ENCODE measurements around the gene MC3R. TPM values are rescaled to one million over a fixed set of nuclear protein-coding genes. Genes with fewer than 3 reads are reported as not detected.

Gene MC3R
- not detected for polyA plus RNA-seq
- long read RNA-seq, donor 1: 0 reads
- long read RNA-seq, donor 2: 0 reads
- long read RNA-seq, donor 3: 0 reads
- long read RNA-seq, donor 4: 0 reads
- long read RNA-seq, donor 5: 0 reads
- long read RNA-seq, donor 6: 0 reads
- long read RNA-seq, donor 7: 0 reads
- long read RNA-seq, donor 8: 0 reads
- long read RNA-seq, donor 9: 0 reads
- long read RNA-seq, donor 10: 0 reads

- FAIRE-seq (no peak), DNase-seq (peak; percentile 23 to 49)
- no peaks in the 10 kb centered on the region for H3K36me3 ChIP-seq (ENCODE audit: control insufficient read depth in 3 of 3, insufficient read depth in 2 of 3, low read depth in 1 of 3, low read length in 3 of 3)
- peaks cover 0 to 3% (median 0%) of the 10 kb centered on the region in 3 donors for H3K27me3 ChIP-seq (ENCODE audit: control insufficient read depth in 3 of 3, insufficient read depth in 3 of 3, low read length in 3 of 3)
- H3K4me1 ChIP-seq (ENCODE audit: control insufficient read depth in 3 of 3, insufficient read depth in 2 of 3, low read depth in 1 of 3, low read length in 2 of 3): no peaks in the 10 kb centered on the region
- no peak within 1 kb of the TSS for H3K27ac ChIP-seq (ENCODE audit: low read depth in 1 of 3, low read length in 2 of 3)
- H3K9me3 ChIP-seq (ENCODE audit: control insufficient read depth in 2 of 2, insufficient read depth in 1 of 2, low read depth in 1 of 2, low read length in 1 of 2): no peaks in the 10 kb centered on the region
- H3K4me3 ChIP-seq (ENCODE audit: low read depth in 1 of 3, low read length in 3 of 3): no peak within 1 kb of the TSS
- WGBS, 3 donors: 21 to 26% (median 24%) methylated on average over 9 of the region's 9 CpGs
Measured at GRCh38 chr20:56247954-56248782, at the start of gene MC3R. Gene MC3R, plus strand, starts transcription at chr20:56248732. Its CDS starts 112 bp downstream, at chr20:56248844.

GRCh38 chr20:56200456-56200855 is 48.1 kb upstream of the MC3R start:
- no peak for FAIRE-seq
- Histone ChIP-seq H3K4me1 (ENCODE audit: control insufficient read depth in 3 of 3, insufficient read depth in 2 of 3, low read depth in 1 of 3, low read length in 2 of 3) (no peaks in the 10 kb centered on the region), H3K27me3 (ENCODE audit: control insufficient read depth in 3 of 3, insufficient read depth in 3 of 3, low read length in 3 of 3) (no peaks in the 10 kb centered on the region), H3K36me3 (ENCODE audit: control insufficient read depth in 3 of 3, insufficient read depth in 2 of 3, low read depth in 1 of 3, low read length in 3 of 3) (no peaks in the 10 kb centered on the region), H3K27ac (ENCODE audit: low read depth in 1 of 3, low read length in 2 of 3) (no peak overlapping the region), H3K9me3 (ENCODE audit: control insufficient read depth in 2 of 2, insufficient read depth in 1 of 2, low read depth in 1 of 2, low read length in 1 of 2) (peaks cover 3 to 12% of the 10 kb centered on the region in 2 donors), H3K4me3 (ENCODE audit: low read depth in 1 of 3, low read length in 3 of 3) (no peak overlapping the region)
- DNase-seq: no peak
- 72 to 83% (median 79%) methylated on average over 3 of the region's 3 CpGs for WGBS, 3 donors

- H3K9me3 ChIP-seq (ENCODE audit: control insufficient read depth in 2 of 2, insufficient read depth in 1 of 2, low read depth in 1 of 2, low read length in 1 of 2): peaks cover 3 to 12% of the 10 kb centered on the region in 2 donors
- H3K4me3 ChIP-seq (ENCODE audit: low read depth in 1 of 3, low read length in 3 of 3): no peak overlapping the region
- no peaks in the 10 kb centered on the region for H3K4me1 ChIP-seq (ENCODE audit: control insufficient read depth in 3 of 3, insufficient read depth in 2 of 3, low read depth in 1 of 3, low read length in 2 of 3)
- H3K27me3 ChIP-seq (ENCODE audit: control insufficient read depth in 3 of 3, insufficient read depth in 3 of 3, low read length in 3 of 3): no peaks in the 10 kb centered on the region
- H3K27ac ChIP-seq (ENCODE audit: low read depth in 1 of 3, low read length in 2 of 3): no peak overlapping the region
- FAIRE-seq (no peak), DNase-seq (peak in 1 of 2 donors; percentile 15)
- H3K36me3 ChIP-seq (ENCODE audit: control insufficient read depth in 3 of 3, insufficient read depth in 2 of 3, low read depth in 1 of 3, low read length in 3 of 3): no peaks in the 10 kb centered on the region
- 48 to 51% (median 48%) methylated on average over 6 of the region's 6 CpGs for WGBS, 3 donors
Measured at GRCh38 chr20:56202493-56203077, 45.9 kb upstream of the MC3R start.

- Histone ChIP-seq H3K4me1 (ENCODE audit: control insufficient read depth in 3 of 3, insufficient read depth in 2 of 3, low read depth in 1 of 3, low read length in 2 of 3) (no peaks in the 10 kb centered on the region), H3K27ac (ENCODE audit: low read depth in 1 of 3, low read length in 2 of 3) (no peak overlapping the region), H3K27me3 (ENCODE audit: control insufficient read depth in 3 of 3, insufficient read depth in 3 of 3, low read length in 3 of 3) (no peaks in the 10 kb centered on the region), H3K9me3 (ENCODE audit: control insufficient read depth in 2 of 2, insufficient read depth in 1 of 2, low read depth in 1 of 2, low read length in 1 of 2) (peaks cover 3 to 12% of the 10 kb centered on the region in 2 donors), H3K36me3 (ENCODE audit: control insufficient read depth in 3 of 3, insufficient read depth in 2 of 3, low read depth in 1 of 3, low read length in 3 of 3) (no peaks in the 10 kb centered on the region), H3K4me3 (ENCODE audit: low read depth in 1 of 3, low read length in 3 of 3) (no peak overlapping the region)
- no peak for FAIRE-seq
- WGBS, 3 donors: 76 to 82% (median 77%) methylated on average over 3 of the region's 3 CpGs
- DNase-seq: no peak
Measured at GRCh38 chr20:56204206-56204605, 44.3 kb upstream of the MC3R start.

- Histone ChIP-seq H3K36me3 (ENCODE audit: control insufficient read depth in 3 of 3, insufficient read depth in 2 of 3, low read depth in 1 of 3, low read length in 3 of 3) (no peaks in the 10 kb centered on the region), H3K4me3 (ENCODE audit: low read depth in 1 of 3, low read length in 3 of 3) (no peak overlapping the region), H3K27ac (ENCODE audit: low read depth in 1 of 3, low read length in 2 of 3) (no peak overlapping the region), H3K4me1 (ENCODE audit: control insufficient read depth in 3 of 3, insufficient read depth in 2 of 3, low read depth in 1 of 3, low read length in 2 of 3) (no peaks in the 10 kb centered on the region), H3K27me3 (ENCODE audit: control insufficient read depth in 3 of 3, insufficient read depth in 3 of 3, low read length in 3 of 3) (no peaks in the 10 kb centered on the region), H3K9me3 (ENCODE audit: control insufficient read depth in 2 of 2, insufficient read depth in 1 of 2, low read depth in 1 of 2, low read length in 1 of 2) (peaks cover 3 to 4% of the 10 kb centered on the region in 2 donors)
- WGBS, 3 donors: 77 to 82% (median 78%) methylated on average over 3 of the region's 3 CpGs
- FAIRE-seq (no peak), DNase-seq (no peak)
Measured at GRCh38 chr20:56205346-56205745, 43.2 kb upstream of the MC3R start.

- no peak for DNase-seq
- Histone ChIP-seq H3K36me3 (ENCODE audit: control insufficient read depth in 3 of 3, insufficient read depth in 2 of 3, low read depth in 1 of 3, low read length in 3 of 3) (no peaks in the 10 kb centered on the region), H3K27ac (ENCODE audit: low read depth in 1 of 3, low read length in 2 of 3) (no peak overlapping the region), H3K27me3 (ENCODE audit: control insufficient read depth in 3 of 3, insufficient read depth in 3 of 3, low read length in 3 of 3) (no peaks in the 10 kb centered on the region), H3K4me1 (ENCODE audit: control insufficient read depth in 3 of 3, insufficient read depth in 2 of 3, low read depth in 1 of 3, low read length in 2 of 3) (no peaks in the 10 kb centered on the region), H3K9me3 (ENCODE audit: control insufficient read depth in 2 of 2, insufficient read depth in 1 of 2, low read depth in 1 of 2, low read length in 1 of 2) (no peaks in the 10 kb centered on the region), H3K4me3 (ENCODE audit: low read depth in 1 of 3, low read length in 3 of 3) (no peak overlapping the region)
- no peak for FAIRE-seq
- 37 to 61% (median 41%) methylated on average over 4 of the region's 4 CpGs for WGBS, 3 donors
Measured at GRCh38 chr20:56207656-56208055, 40.9 kb upstream of the MC3R start.

- no peak for DNase-seq
- Histone ChIP-seq H3K4me1 (ENCODE audit: control insufficient read depth in 3 of 3, insufficient read depth in 2 of 3, low read depth in 1 of 3, low read length in 2 of 3) (no peaks in the 10 kb centered on the region), H3K27ac (ENCODE audit: low read depth in 1 of 3, low read length in 2 of 3) (no peak overlapping the region), H3K27me3 (ENCODE audit: control insufficient read depth in 3 of 3, insufficient read depth in 3 of 3, low read length in 3 of 3) (no peaks in the 10 kb centered on the region), H3K9me3 (ENCODE audit: control insufficient read depth in 2 of 2, insufficient read depth in 1 of 2, low read depth in 1 of 2, low read length in 1 of 2) (no peaks in the 10 kb centered on the region), H3K4me3 (ENCODE audit: low read depth in 1 of 3, low read length in 3 of 3) (no peak overlapping the region), H3K36me3 (ENCODE audit: control insufficient read depth in 3 of 3, insufficient read depth in 2 of 3, low read depth in 1 of 3, low read length in 3 of 3) (no peaks in the 10 kb centered on the region)
- FAIRE-seq: no peak
- WGBS, 3 donors: 85 to 100% (median 96%) methylated on average over 1 of the region's 1 CpG
Measured at GRCh38 chr20:56208121-56208520, 40.4 kb upstream of the MC3R start.

- Histone ChIP-seq H3K36me3 (ENCODE audit: control insufficient read depth in 3 of 3, insufficient read depth in 2 of 3, low read depth in 1 of 3, low read length in 3 of 3) (no peaks in the 10 kb centered on the region), H3K27ac (ENCODE audit: low read depth in 1 of 3, low read length in 2 of 3) (no peak overlapping the region), H3K27me3 (ENCODE audit: control insufficient read depth in 3 of 3, insufficient read depth in 3 of 3, low read length in 3 of 3) (no peaks in the 10 kb centered on the region), H3K4me1 (ENCODE audit: control insufficient read depth in 3 of 3, insufficient read depth in 2 of 3, low read depth in 1 of 3, low read length in 2 of 3) (no peaks in the 10 kb centered on the region), H3K4me3 (ENCODE audit: low read depth in 1 of 3, low read length in 3 of 3) (no peak overlapping the region), H3K9me3 (ENCODE audit: control insufficient read depth in 2 of 2, insufficient read depth in 1 of 2, low read depth in 1 of 2, low read length in 1 of 2) (no peaks in the 10 kb centered on the region)
- FAIRE-seq (no peak), DNase-seq (no peak)
- WGBS, 3 donors: 75 to 84% (median 77%) methylated on average over 5 of the region's 5 CpGs
Measured at GRCh38 chr20:56211051-56211450, 37.5 kb upstream of the MC3R start.

Measured in small intestine (tissue), 16 donors.